PFSK-1 (cell line): ENCODE results near the gene AGR2.

ENCODE experiments used
- FOXP2 ChIP-seq: optimal IDR thresholded peaks from 2 replicates; pipeline ENCODE3; 2011; ENCODE audit warnings: borderline replicate concordance, control low read depth, inconsistent platforms; ENCODE audit not compliant: insufficient read depth; ENCODE audit errors: extremely low read length, extremely low read depth
- POLR2AphosphoS5 ChIP-seq: IDR thresholded peaks from 2 replicates; pipeline ENCODE4 v1.6.1; 2012; ENCODE audit warnings: low read depth, mild to moderate bottlenecking, control low read depth, low read length, moderate library complexity
- REST ChIP-seq, 2 experiments: IDR thresholded peaks; 2 replicates each; pipeline versions ENCODE4 v1.6.1 to v1.8.0; 2011 to 2012; ENCODE audit warnings: low read depth in 2 of 2, low read length in 2 of 2, control low read depth in 1 of 2, inconsistent platforms in 1 of 2, mild to moderate bottlenecking in 1 of 2, moderate library complexity in 1 of 2; ENCODE audit not compliant: insufficient read depth in 1 of 2
- SIN3A ChIP-seq: IDR thresholded peaks from 2 replicates; pipeline ENCODE4 v1.6.1; 2012; ENCODE audit warnings: mild to moderate bottlenecking, low read length, moderate library complexity, borderline replicate concordance; ENCODE audit not compliant: insufficient read depth
- TAF1 ChIP-seq: IDR thresholded peaks from 2 replicates; pipeline ENCODE4 v1.6.1; 2012; ENCODE audit warnings: low read length, control low read depth, borderline replicate concordance; ENCODE audit not compliant: insufficient read depth

- TF ChIP-seq TAF1 (no peak), POLR2AphosphoS5 (no peak), SIN3A (no peak), REST (IDR thresholded peaks at IDR 0.05; ENCODE audit: insufficient read depth in 1 of 2, low read depth in 2 of 2, low read length in 2 of 2) (no peak), FOXP2 (no peak)
These were observed 31.7 kb upstream of the AGR2 start for GRCh38 chr7:16836481-16836880.
